ENCODE measurements around the gene CHMP1A. TPM values are rescaled to one million over a fixed set of nuclear protein-coding genes. Genes with fewer than 3 reads are reported as not detected.
"Not testable (repeated sequence)": the region's sequence is repeated elsewhere in the genome, so short reads cannot be mapped to it uniquely, and the experiment has no call there.

Gene CHMP1A
- total and polyA plus RNA-seq, 2 experiments from 2014 or later, result 86.2 to 87.5 TPM

DNA sequence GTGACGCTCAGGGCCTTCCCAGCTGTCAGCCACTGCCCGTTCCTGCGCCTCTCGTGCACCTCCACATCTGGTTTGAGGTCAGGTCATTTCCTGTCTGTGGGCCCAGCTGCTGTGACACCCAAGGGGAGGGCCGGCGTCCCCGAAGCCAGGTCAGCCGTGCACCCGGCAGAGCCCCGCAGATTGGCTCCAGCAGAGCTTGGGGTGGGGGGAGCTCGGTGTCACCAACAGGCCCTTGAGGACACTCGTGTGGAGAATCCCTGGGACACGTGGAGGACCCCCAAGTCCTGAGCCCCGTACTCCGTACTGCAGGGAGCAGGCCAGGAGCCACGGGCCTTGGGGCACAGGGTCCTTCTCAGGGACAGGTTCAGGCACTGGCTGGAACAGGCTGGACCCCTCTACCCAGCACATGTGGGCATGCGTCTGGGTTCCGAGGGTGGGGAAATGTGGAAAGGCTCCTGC, 39.2 kb upstream of the CHMP1A start:
- DNase-seq (ENCODE audit: low read depth in 1 of 2, low spot score in 1 of 2), result no peak
- H3K36me3 ChIP-seq, result peaks cover 8% of the 10 kb centered on the region

DNA sequence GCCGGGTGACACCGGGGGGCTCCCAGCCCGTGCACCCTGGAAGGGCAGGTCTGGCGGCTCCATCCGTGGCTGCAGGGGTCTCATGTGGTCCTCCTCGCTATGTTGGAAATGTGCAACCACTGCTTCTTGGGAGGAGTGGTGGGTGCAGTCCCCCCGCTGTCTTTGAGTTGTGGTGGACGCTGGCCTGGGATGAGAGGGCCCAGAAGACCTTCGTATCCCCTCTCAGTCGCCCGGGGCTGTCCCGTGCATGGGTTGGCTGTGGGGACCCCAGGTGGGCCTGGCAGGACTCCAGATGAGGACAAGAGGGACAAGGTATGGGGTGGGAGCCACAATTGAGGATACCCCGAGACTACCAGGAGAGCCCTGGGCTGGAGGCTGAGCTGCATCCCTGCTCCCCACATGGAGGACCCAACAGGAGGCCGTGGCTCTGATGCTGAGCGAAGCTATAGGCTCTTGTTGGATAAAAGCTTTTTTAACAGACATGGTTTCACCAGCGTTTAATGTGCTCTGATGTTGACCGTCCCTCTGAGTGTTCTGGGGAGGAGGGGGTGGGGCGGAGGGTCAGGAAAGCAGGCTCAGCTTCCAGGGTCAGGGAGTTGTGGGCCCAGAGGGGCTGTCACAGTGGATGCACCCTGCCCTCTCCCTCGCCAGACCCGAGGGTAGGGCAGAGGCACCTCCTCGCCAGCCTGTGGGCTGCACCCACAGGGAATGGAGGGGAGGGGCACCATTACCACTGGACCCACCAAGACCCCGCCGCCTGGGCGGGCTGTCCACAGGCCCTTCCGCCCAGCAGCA, 38.6 kb upstream of the CHMP1A start:
- H3K27ac ChIP-seq, result no peak overlapping the region
- DNase-seq (ENCODE audit: low read depth in 1 of 2, low spot score in 1 of 2), result no peak

More for the DNA sequence above, 39.2 kb upstream of the CHMP1A start:
- Histone ChIP-seq H3K27ac (no peak overlapping the region), H3K4me3 (no peak overlapping the region), H3K9me3 (ENCODE audit: low read depth) (no peaks in the 10 kb centered on the region), H3K4me1 (ENCODE audit: low read depth) (peaks cover 8% of the 10 kb centered on the region), H3K27me3 (no peaks in the 10 kb centered on the region)
- no peak for TF ChIP-seq CTCF (IDR thresholded peaks at IDR 0.05; ENCODE audit: low read depth, low read length)

DNA sequence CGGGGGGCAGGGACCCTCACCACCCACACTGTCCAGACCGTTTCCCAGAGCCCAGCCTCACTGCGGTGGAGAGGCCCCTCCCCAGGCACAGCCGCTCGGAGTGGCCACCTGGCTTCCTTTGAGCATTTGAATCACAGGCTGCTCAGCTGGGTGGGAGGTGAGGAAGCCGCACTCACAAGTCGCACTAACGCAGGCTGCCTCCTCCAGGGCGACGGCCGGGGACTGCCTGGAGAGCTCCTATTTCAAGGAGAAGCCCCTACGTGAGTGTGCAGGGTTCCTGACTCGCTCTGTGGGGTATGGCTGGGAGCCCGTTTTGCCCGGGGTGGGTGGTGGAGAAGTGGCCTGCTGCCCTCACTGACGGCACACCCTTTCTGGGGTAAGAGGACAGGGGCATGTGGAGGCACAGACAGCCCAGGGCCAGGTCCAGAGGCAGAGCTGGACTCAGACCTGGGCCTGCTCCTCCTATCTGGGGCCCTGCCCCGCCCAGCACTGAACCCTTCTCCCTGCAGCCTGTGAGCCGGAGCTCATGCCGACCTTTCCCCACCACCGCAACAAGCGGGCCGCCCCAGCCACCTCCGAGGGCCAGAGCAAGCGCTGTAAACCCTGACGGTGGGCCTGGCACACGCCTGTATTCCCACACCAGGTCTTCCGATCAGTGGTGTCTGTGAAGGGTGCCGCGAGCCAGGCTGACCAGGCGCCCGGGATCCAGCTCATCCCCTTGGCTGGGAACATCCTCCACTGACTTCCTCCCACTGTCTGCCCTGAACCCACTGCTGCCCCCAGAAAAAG, 37.8 kb upstream of the CHMP1A start:
- H3K4me3 ChIP-seq, result no peak overlapping the region
- peaks cover 8% of the 10 kb centered on the region for H3K36me3 ChIP-seq
- H3K4me1 ChIP-seq (ENCODE audit: low read depth), result peaks cover 5% of the 10 kb centered on the region
- H3K9me3 ChIP-seq (ENCODE audit: low read depth), result no peaks in the 10 kb centered on the region
- no peak for DNase-seq (ENCODE audit: low read depth in 1 of 2, low spot score in 1 of 2)
- H3K27ac ChIP-seq, result no peak overlapping the region
- TF ChIP-seq CTCF (IDR thresholded peaks at IDR 0.05; ENCODE audit: low read depth, low read length), result no peak
- no peaks in the 10 kb centered on the region for H3K27me3 ChIP-seq

More for the DNA sequence above, 38.6 kb upstream of the CHMP1A start:
- H3K4me1 ChIP-seq (ENCODE audit: low read depth), result peaks cover 8% of the 10 kb centered on the region
- no peaks in the 10 kb centered on the region for H3K9me3 ChIP-seq (ENCODE audit: low read depth)
- peaks cover 8% of the 10 kb centered on the region for H3K36me3 ChIP-seq
- H3K27me3 ChIP-seq, result no peaks in the 10 kb centered on the region
- H3K4me3 ChIP-seq, result no peak overlapping the region
- no peak for TF ChIP-seq CTCF (IDR thresholded peaks at IDR 0.05; ENCODE audit: low read depth, low read length)

- not testable (repeated sequence) for H3K27me3 ChIP-seq; H3K4me1 ChIP-seq (ENCODE audit: low read depth); H3K36me3 ChIP-seq; DNase-seq (ENCODE audit: low read depth in 1 of 2, low spot score in 1 of 2); H3K4me3 ChIP-seq; H3K9me3 ChIP-seq (ENCODE audit: low read depth); H3K27ac ChIP-seq
Observed at GRCh38 chr16:89694784-89695085, 37.2 kb upstream of the CHMP1A start.

DNA sequence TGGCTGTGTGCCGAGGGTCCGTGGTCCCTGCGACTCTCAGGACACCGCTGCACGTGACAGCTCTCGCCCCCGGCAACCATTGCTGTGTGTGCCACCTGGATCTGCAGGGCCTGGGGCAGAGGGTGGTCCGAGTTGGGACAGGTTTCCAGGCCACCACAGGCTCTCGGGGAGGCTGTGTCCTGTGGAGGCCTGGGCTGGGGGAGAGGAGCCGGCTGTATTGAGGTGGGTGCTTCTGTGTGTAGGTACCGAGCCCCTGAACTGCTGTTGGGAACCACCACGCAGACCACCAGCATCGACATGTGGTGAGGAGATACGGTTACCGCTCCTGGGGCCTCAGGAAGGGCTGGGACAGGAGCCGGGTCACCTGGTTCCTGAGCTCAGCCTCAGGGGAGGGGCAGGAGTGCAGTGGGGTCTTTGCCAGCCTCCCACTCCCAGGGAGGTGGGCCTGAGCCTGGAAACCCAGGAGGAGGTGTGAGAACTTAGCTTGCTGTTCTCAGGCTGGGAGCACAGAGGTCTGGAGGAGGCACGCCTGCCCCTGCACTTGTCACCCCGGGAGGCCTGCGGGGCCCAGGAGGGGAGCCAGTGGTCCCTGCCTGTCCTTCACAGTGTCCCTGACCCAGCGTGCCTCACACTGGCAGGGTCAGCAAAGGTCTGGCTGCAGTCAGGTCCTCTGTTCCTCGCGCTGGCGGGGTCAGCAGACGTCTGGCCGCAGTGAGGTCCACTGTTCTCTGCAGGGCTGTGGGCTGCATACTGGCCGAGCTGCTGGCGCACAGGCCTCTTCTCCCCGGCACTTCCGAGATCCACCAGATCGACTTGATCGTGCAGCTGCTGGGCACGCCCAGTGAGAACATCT, 36.6 kb upstream of the CHMP1A start:
- Histone ChIP-seq H3K9me3 (ENCODE audit: low read depth) (no peaks in the 10 kb centered on the region), H3K4me1 (ENCODE audit: low read depth) (no peaks in the 10 kb centered on the region), H3K4me3 (no peak overlapping the region), H3K27ac (no peak overlapping the region), H3K27me3 (no peaks in the 10 kb centered on the region), H3K36me3 (peaks cover 8% of the 10 kb centered on the region)
- no peak for TF ChIP-seq CTCF (IDR thresholded peaks at IDR 0.05; ENCODE audit: low read depth, low read length)
- no peak for DNase-seq (ENCODE audit: low read depth in 1 of 2, low spot score in 1 of 2)

All from cardiac muscle cell (in vitro differentiated cells and primary cell).